ENCODE data around the gene SOD3.
A peak's percentile ranks its signal among the peaks of the same experiment; 100 is the strongest.

The SOD3 gene

GRCh38 chr4:24791043-24791442 is 4.3 kb upstream of the SOD3 start:
- Histone ChIP-seq H3K4me3 (ENCODE audit: low read depth, low read length) (no peak overlapping the region), H3K27ac (no peak overlapping the region), H3K27me3 (ENCODE audit: insufficient read depth, low read depth, severe bottlenecking) (no peaks in the 10 kb centered on the region), H3K9me3 (ENCODE audit: severe bottlenecking) (peaks cover under 1% of the 10 kb centered on the region), H3K36me3 (no peaks in the 10 kb centered on the region)
- TF ChIP-seq CTCF (IDR thresholded peaks at IDR 0.05; ENCODE audit: low read depth, low read length): no peak
- no peak for DNase-seq

- Histone ChIP-seq H3K36me3 (no peaks in the 10 kb centered on the region), H3K9me3 (ENCODE audit: severe bottlenecking) (no peaks in the 10 kb centered on the region), H3K27ac (no peak overlapping the region), H3K4me3 (ENCODE audit: low read depth, low read length) (no peak overlapping the region), H3K27me3 (ENCODE audit: insufficient read depth, low read depth, severe bottlenecking) (no peaks in the 10 kb centered on the region)
- no peak for TF ChIP-seq CTCF (IDR thresholded peaks at IDR 0.05; ENCODE audit: low read depth, low read length)
- DNase-seq: no peak
These were observed 2.8 kb upstream of the SOD3 start for GRCh38 chr4:24792552-24792951.

GRCh38 chr4:24793219-24794005 is 2.0 kb upstream of the SOD3 start:
- Histone ChIP-seq H3K27ac (no peak overlapping the region), H3K36me3 (no peaks in the 10 kb centered on the region), H3K27me3 (ENCODE audit: insufficient read depth, low read depth, severe bottlenecking) (no peaks in the 10 kb centered on the region), H3K4me3 (ENCODE audit: low read depth, low read length) (no peak overlapping the region), H3K9me3 (ENCODE audit: severe bottlenecking) (no peaks in the 10 kb centered on the region)
- peak; percentile 62 for TF ChIP-seq CTCF (IDR thresholded peaks at IDR 0.05; ENCODE audit: low read depth, low read length)
- DNase-seq: no peak

GRCh38 chr4:24794051-24794450 is 1.3 kb upstream of the SOD3 start:
- TF ChIP-seq CTCF (IDR thresholded peaks at IDR 0.05; ENCODE audit: low read depth, low read length): no peak
- H3K9me3 ChIP-seq (ENCODE audit: severe bottlenecking): no peaks in the 10 kb centered on the region
- no peaks in the 10 kb centered on the region for H3K36me3 ChIP-seq
- H3K27ac ChIP-seq: no peak overlapping the region
- no peak for DNase-seq
- no peak overlapping the region for H3K4me3 ChIP-seq (ENCODE audit: low read depth, low read length)
- no peaks in the 10 kb centered on the region for H3K27me3 ChIP-seq (ENCODE audit: insufficient read depth, low read depth, severe bottlenecking)

DNA sequence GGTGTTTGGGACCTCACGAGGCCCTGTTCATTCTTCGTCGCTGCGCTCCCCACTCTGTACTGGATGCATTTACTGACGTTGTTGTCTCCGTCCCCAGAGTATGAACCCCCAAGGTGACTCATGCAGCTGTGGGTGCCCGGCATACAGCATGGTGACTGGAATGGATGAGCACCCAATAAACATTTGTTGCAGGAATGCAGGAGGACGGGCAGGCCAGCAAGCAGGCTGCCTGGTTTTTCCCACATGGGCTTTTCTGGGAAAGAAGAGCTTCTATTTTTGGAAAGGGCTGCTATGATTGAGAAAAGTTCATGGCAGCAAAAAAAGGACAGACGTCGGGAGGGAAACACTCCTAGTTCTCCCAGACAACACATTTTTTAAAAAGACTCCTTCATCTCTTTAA is 893 bp upstream of the SOD3 start:
- TF ChIP-seq CTCF (IDR thresholded peaks at IDR 0.05; ENCODE audit: low read depth, low read length): no peak
- Histone ChIP-seq H3K4me3 (ENCODE audit: low read depth, low read length) (no peak overlapping the region), H3K9me3 (ENCODE audit: severe bottlenecking) (no peaks in the 10 kb centered on the region)

More for the DNA sequence above, 893 bp upstream of the SOD3 start:
- Histone ChIP-seq H3K36me3 (no peaks in the 10 kb centered on the region), H3K27ac (no peak overlapping the region), H3K27me3 (ENCODE audit: insufficient read depth, low read depth, severe bottlenecking) (no peaks in the 10 kb centered on the region)
- DNase-seq: no peak
